ELF-1 (cell line): Measurements from ENCODE around the gene SCUBE2.
"Not testable (repeated sequence)": the region's sequence is repeated elsewhere in the genome, so short reads cannot be mapped to it uniquely, and the experiment has no call there.

Experiments used
- DNase-seq: peaks from one replicate; pipeline ENCODE4 v3.0.0-alpha.2; 2016; ENCODE audit warnings: low read depth, low spot score

Gene SCUBE2

GRCh38 chr11:9109858-9110731 lies 18.7 kb upstream of the SCUBE2 start:
- DNase-seq, result no peak

- DNase-seq, result no peak
Measured at GRCh38 chr11:9104580-9104979, 13.2 kb upstream of the SCUBE2 start.

GRCh38 chr11:9103542-9104276 lies 12.3 kb upstream of the SCUBE2 start:
- DNase-seq, result no peak

- no peak for DNase-seq
Measured at GRCh38 chr11:9099617-9100016, 8.2 kb upstream of the SCUBE2 start.

GRCh38 chr11:9098455-9098854 lies 7.1 kb upstream of the SCUBE2 start:
- DNase-seq, result not testable (repeated sequence)

- DNase-seq, result not testable (repeated sequence)
Measured at GRCh38 chr11:9097186-9097943, 6.0 kb upstream of the SCUBE2 start.

- DNase-seq, result no peak
Measured at GRCh38 chr11:9096427-9096826, 5.0 kb upstream of the SCUBE2 start.

GRCh38 chr11:9095421-9095820 lies 4.0 kb upstream of the SCUBE2 start:
- DNase-seq, result peak; percentile 28

GRCh38 chr11:9094420-9094819 lies 3.0 kb upstream of the SCUBE2 start:
- DNase-seq, result no peak

- no peak for DNase-seq
Measured at GRCh38 chr11:9092853-9093778, 1.7 kb upstream of the SCUBE2 start.

GRCh38 chr11:9092072-9092471 lies 673 bp upstream of the SCUBE2 start:
- no peak for DNase-seq

GRCh38 chr11:9090488-9091043 lies 833 bp downstream of the SCUBE2 start:
- DNase-seq, result peak; percentile 32

GRCh38 chr11:9089636-9090035 lies 1.8 kb downstream of the SCUBE2 start:
- no peak for DNase-seq

GRCh38 chr11:9089061-9089460 lies 2.3 kb downstream of the SCUBE2 start:
- no peak for DNase-seq

GRCh38 chr11:9082575-9082974 lies 8.8 kb downstream of the SCUBE2 start:
- no peak for DNase-seq

- DNase-seq, result no peak
Measured at GRCh38 chr11:9081153-9081552, 10.2 kb downstream of the SCUBE2 start.

GRCh38 chr11:9078113-9079086 lies 13.0 kb downstream of the SCUBE2 start:
- no peak for DNase-seq

GRCh38 chr11:9077164-9077563 lies 14.2 kb downstream of the SCUBE2 start:
- DNase-seq, result no peak

GRCh38 chr11:9076661-9077060 lies 14.7 kb downstream of the SCUBE2 start:
- DNase-seq, result no peak

GRCh38 chr11:9076046-9076445 lies 15.4 kb downstream of the SCUBE2 start:
- DNase-seq, result no peak
